LNCaP clone FGC (cell line): ENCODE results near the gene AKNA.

ENCODE experiments used
- DNase-seq: peaks from one replicate; pipeline ENCODE4 v3.0.0-alpha.2; 2011; ENCODE audit warnings: low read depth
- H3K4me3 ChIP-seq: 2 replicates; pipeline ENCODE4 v1.5.1; 2011; ENCODE audit warnings: mild to moderate bottlenecking, low read depth, low read length, control low read depth
- TF ChIP-seq, protein P1 (sequence below): IDR thresholded peaks from 2 replicates; pipeline ENCODE4 v1.5.1; 2012; ENCODE audit warnings: mild to moderate bottlenecking; ENCODE audit not compliant: control insufficient read depth, insufficient read depth; ENCODE audit errors: extremely low read depth

AKNA gene

DNA sequence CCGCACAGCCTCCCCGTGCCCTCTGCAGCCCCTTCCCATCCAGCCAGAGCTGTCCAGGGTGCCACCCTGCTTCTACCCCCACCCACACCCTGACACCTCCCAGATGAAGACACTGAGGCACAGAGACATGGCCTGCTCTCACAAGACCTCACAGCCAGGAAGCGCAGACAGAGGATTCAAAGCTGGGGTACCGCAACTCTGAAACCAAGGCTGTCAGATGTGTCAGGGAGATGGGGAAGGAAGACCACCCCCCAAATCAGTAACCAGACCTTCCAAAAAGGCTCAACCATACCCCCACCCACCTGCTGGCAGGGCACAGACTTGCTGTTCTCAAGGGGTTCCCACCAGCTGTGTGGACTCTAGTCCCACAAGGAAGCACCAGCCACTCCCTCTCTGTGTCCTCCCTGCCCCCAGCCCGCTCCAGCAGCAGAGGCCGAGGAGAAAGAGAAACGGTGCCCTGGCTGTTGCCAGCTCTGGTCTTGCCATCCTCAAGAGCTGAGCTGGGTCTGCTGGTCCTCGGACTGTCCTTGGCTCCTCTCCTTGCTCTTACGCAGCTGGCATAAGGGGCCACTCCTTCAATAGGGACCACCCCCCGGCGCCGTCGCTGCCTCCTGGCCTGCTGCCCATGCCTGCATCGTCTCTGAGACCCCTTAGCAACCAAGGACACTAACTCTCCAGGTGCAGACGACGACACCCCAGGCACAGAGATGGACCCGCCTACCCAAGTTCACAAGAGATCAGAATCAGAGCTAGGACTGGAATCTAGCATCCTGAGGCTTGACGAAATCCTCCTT, 699 bp downstream of the AKNA start:
- DNase-seq: no peak
- no peak overlapping the region for H3K4me3 ChIP-seq
- TF ChIP-seq, protein P1, sequence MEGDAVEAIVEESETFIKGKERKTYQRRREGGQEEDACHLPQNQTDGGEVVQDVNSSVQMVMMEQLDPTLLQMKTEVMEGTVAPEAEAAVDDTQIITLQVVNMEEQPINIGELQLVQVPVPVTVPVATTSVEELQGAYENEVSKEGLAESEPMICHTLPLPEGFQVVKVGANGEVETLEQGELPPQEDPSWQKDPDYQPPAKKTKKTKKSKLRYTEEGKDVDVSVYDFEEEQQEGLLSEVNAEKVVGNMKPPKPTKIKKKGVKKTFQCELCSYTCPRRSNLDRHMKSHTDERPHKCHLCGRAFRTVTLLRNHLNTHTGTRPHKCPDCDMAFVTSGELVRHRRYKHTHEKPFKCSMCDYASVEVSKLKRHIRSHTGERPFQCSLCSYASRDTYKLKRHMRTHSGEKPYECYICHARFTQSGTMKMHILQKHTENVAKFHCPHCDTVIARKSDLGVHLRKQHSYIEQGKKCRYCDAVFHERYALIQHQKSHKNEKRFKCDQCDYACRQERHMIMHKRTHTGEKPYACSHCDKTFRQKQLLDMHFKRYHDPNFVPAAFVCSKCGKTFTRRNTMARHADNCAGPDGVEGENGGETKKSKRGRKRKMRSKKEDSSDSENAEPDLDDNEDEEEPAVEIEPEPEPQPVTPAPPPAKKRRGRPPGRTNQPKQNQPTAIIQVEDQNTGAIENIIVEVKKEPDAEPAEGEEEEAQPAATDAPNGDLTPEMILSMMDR: no peak

GRCh38 chr9:114386361-114386885, 1.4 kb downstream of the AKNA start:
- TF ChIP-seq, protein P1: no peak
- no peak overlapping the region for H3K4me3 ChIP-seq
- no peak for DNase-seq

DNA sequence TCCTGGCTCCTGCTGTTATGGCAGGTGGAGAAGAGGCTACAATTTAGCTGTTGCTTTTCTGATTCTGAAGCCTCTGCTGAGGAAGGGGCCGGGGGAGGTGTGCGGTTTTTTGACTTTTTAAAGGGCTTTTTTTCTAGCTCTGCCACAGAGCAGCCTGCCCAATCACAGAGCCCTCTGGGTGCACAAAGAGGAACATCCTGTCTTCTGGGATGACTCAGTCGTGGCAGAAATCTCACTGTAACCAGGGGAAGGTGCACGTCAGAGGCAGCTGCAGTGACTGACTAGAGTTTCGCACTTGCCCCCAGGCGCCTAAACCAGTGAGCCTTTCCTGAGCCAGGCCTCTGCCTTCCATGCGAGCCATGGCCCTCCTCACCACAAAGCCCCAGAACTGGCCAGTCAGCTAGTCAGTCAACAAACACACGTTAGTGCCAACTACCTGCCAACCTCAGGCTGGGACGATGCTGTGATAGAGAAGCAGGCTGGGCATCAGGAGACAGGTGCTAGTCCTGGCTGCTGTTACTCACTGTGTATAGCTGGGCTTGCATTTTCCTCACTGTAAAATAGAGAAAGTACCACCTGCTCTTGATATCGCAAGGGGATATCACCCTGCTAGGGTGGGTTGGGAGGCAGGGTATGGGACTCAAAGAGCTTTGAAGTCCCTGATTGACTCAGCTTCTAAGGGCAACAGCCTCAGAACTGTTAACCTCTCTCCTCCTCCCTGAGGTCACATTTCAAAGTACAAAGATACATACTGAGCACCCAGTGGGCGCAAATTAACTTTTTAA, 2.2 kb downstream of the AKNA start:
- no peak for DNase-seq
- TF ChIP-seq, protein P1: no peak
- H3K4me3 ChIP-seq: no peak overlapping the region

- DNase-seq: no peak
- TF ChIP-seq, protein P1: no peak
- no peak overlapping the region for H3K4me3 ChIP-seq
These were observed 2.9 kb downstream of the AKNA start for GRCh38 chr9:114384836-114385396.

GRCh38 chr9:114384341-114384740, 3.4 kb downstream of the AKNA start:
- no peak for DNase-seq
- TF ChIP-seq, protein P1: no peak
- H3K4me3 ChIP-seq: no peak overlapping the region

DNA sequence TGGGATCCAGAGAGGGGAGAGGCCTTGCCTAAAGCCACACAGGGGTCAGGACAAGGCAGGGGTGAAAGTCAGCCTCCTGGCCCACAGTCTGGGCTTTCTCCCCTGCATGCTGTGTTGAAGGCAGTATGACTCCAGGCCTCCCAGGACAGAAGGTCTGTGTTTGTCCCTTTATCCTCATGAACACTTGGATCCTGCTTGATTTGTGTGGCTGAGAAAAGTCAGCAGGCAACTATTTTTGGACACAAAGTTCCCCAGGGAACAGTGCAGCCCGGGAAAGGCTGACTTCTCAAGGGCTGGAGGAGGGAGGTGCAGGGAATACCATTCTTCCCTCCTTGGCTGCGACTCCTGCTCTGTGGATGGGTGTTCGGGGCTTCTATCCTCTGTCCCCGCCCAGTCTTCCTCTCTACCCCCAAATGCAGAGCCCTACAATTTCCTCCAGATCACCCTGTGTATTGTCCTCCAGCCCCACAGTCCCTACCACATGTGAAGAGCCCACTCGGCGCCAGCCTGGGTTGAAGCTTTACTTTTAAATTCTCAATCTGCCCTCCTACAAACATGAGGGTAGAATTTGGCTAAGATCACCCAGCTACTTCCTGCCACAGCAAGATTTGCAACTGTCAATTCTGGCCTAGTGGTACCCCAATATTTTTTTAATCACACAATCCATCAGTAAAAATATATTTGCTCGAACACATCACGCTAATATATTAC, 4.1 kb downstream of the AKNA start:
- DNase-seq: no peak
- TF ChIP-seq, protein P1: no peak
- no peak overlapping the region for H3K4me3 ChIP-seq
